GM12891 (cell line): ENCODE results near the gene RTBDN.

Experiments used
- DNase-seq: peaks from one replicate; pipeline ENCODE4 v3.0.0; 2011; ENCODE audit warnings: low spot score; ENCODE audit not compliant: insufficient read length
- FAIRE-seq: peaks from 2 replicates; lab custom pipeline; 2011; peaks lifted over from hg19 to GRCh38; lab: Jason Lieb, UNC
- PAX5 ChIP-seq: IDR thresholded peaks from 2 replicates; pipeline ENCODE4 v1.6.1; 2011; ENCODE audit warnings: low read length, moderate library complexity, mild to moderate bottlenecking; ENCODE audit not compliant: insufficient read depth, severe bottlenecking
- POLR2A ChIP-seq: IDR thresholded peaks from 2 replicates; pipeline ENCODE4 v1.6.1; 2011; ENCODE audit warnings: low read depth, low read length, control low read depth
- POLR2AphosphoS5 ChIP-seq: IDR thresholded peaks from 2 replicates; pipeline ENCODE4 v1.6.1; 2011; ENCODE audit warnings: low read depth, low read length, control low read depth
- POU2F2 ChIP-seq: IDR thresholded peaks from 2 replicates; pipeline ENCODE4 v1.6.1; 2011; ENCODE audit warnings: low read depth, mild to moderate bottlenecking, control low read depth, low read length, moderate library complexity
- SPI1 ChIP-seq: IDR thresholded peaks from 2 replicates; pipeline ENCODE4 v1.6.1; 2011; ENCODE audit warnings: low read depth, low read length, control low read depth
- TAF1 ChIP-seq: IDR thresholded peaks from 2 replicates; pipeline ENCODE4 v1.6.1; 2011; ENCODE audit warnings: low read depth, low read length, control low read depth

Gene RTBDN

DNA sequence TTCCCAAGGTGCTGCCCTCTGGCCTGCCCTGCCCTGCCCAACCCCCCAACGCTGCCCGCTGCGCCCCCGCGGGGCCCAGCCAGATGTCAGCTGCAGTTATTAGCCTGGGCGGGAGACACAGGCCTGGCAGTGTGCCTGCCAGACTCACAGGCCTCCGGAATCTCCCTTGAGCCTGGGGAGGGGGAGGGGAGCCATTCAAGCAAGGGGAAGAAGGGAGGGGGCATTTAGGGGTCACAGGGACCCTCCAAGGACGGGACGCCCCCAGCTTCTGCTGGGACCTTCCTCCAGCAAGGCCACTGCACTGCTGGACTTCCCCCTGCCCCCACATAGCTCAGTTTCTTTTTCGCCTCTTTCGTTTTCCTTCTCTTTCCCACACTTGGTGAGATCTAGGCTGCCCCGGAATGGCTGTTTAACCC, 45.7 kb downstream of the RTBDN start:
- peak; percentile 58 for FAIRE-seq
- no peak for DNase-seq
- peak; percentile 36; the same call in 1 of the 2 replicates for TF ChIP-seq TAF1
- TF ChIP-seq PAX5 = peak; percentile 6
- peak; percentile 9; the same call in 1 of the 2 replicates for TF ChIP-seq POLR2A
- peak; percentile 65; the same call in 1 of the 2 replicates for TF ChIP-seq POLR2AphosphoS5
- TF ChIP-seq SPI1 = peak; percentile 42; the same call in 1 of the 2 replicates
- peak; percentile 78 for TF ChIP-seq POU2F2

DNA sequence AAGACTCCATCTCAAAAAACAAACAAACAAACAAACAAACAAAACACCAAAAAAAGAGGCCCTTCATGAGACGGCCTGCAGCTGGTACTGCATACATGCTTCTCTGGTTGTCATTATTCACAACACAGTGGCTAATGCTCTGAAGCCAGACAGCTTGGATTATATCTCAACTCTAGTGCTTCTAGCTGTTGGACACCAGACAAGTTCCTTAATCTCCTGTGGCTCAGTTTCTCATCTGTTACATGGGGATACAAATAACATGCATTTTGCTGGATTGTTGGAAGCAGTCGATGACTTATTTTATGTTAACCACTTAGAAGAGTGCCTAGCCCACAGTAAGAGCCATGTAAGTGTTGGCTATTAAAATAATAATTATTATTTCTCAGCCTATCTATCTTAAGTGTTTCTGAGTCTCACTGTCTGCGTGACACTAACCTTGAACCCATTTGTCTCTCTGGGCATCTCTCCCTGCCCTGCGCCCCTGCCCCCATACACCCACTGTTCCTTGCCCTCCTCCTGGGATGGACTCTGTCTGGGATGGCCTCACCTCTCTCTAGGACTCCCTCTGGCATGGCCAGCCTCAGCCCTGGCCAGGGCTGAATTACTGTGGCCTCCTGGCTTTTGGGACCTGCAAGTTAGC, 46.2 kb downstream of the RTBDN start:
- FAIRE-seq (no peak), DNase-seq (no peak)
- TF ChIP-seq POLR2A = peak; percentile 7; the same call in 1 of the 2 replicates
- no peak for TF ChIP-seq PAX5
- no peak for TF ChIP-seq POU2F2

DNA sequence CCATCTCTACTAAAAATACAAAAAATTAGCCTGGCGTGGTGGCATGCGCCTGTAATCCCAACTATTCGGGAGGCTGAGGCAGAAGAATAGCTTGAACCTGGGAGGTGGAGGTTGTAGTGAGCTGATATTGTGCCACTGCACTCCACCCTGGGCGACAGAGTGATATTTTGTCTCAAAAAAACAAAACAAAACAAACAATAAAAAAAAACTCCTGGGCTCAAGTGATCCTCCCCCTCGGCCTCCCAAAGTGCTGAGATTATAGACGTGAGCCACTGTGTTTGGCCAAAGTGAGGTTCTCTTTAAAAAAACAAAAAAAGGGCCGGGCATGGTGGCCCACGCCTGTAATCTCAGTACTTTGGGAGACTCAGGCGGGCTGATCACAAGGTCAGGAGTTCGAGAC, 46.9 kb downstream of the RTBDN start:
- FAIRE-seq (no peak), DNase-seq (no peak)
- no peak for TF ChIP-seq POLR2AphosphoS5
- no peak for TF ChIP-seq POLR2A
- TF ChIP-seq POU2F2 = no peak
- no peak for TF ChIP-seq TAF1
- TF ChIP-seq SPI1 = no peak
- TF ChIP-seq PAX5 = no peak

DNA sequence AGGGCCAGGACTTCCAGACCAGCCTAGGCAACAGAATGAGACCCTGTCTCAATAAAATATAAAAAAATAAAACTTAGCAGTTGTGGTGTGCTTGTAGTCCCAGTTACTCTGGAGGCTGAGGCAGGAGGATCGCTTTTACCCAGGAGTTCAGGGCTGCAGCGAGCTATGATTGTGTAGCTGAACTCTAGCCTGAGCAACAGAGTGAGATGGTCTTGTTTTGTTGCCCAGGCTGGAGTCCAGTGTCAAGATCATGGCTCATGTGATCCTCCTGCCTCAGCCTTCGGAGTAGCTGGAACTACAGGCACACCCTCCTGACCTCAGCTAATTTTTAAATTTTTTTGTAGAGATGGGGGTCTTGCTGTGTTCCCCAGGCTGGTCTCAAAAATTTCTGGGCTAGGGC, 47.4 kb downstream of the RTBDN start:
- FAIRE-seq (no peak), DNase-seq (no peak)
- TF ChIP-seq POU2F2 (no peak), TAF1 (no peak), POLR2A (no peak), POLR2AphosphoS5 (no peak), PAX5 (no peak), SPI1 (no peak)

DNA sequence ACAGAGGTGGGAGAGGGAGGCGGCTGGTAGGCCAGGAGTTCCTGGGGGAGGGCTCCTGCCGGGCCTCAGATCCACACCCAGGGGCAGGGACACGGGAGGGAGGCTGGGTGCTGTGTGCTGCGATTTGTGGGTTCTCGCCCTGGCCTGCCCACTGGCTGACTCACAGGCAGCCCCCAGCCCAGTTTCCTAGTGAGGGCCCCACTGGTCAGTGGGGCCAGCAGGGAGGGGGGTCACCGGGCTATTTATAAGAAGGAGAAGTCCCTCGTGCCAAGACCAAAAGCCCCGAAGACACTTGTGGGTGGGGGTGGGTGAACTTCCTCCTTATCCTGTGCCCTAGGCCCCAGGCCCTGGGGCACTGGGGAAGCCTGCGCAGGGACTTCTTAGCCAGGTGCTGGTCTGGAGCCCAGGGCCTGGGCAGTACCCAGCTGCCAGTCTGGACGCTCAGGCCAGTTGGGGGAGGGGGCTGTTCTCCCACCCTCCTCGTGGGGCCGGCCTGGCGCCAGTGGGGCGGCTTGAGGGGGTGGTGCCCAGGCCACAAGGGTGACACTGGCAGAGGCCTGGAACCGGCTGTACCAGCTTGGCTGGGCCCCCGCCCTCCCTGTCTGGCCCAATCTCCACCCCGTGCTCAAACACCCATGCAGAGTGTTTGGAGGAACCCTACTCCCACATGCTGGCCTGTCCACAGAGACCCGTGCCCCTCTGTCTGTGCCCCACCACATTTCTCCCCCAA, 48.1 kb downstream of the RTBDN start:
- 0 out of 2 replicates have a peak, but pooled peaks have one; percentile 2 for TF ChIP-seq SPI1
- no peak for TF ChIP-seq POLR2A
- TF ChIP-seq POU2F2 = no peak
- TF ChIP-seq TAF1 = no peak
- TF ChIP-seq POLR2AphosphoS5 = no peak
- no peak for TF ChIP-seq PAX5
- FAIRE-seq (no peak), DNase-seq (no peak)

DNA sequence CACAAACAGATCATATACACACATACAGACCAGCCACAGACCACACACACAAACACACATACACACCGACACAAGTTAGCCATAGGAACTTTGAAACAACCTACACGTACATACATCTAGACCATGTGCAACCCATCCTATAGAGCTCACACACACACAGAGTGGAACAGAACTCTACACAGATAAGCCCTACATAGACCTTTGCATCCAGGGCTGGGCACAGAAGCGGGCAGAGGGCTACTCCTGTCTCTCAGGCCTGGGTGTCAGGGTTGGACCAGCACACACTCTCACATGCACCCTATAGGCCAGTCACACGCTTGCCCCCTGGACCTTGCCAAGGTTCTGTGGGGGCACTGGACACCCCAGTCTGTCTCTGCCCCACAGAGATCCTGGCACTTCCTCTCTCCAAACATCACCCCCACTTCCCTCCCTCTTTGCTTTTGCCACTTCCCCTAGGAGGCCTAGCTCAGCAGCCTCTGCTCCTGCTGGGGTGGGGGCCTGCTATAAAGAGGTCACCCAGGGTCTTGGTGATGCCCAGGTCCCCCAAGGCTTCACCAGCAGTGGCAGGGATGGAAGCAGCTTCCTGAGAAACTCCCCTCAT, 48.8 kb downstream of the RTBDN start:
- DNase-seq (no peak), FAIRE-seq (no peak)
- TF ChIP-seq POU2F2 = no peak
- peak; percentile 79 for TF ChIP-seq SPI1

DNA sequence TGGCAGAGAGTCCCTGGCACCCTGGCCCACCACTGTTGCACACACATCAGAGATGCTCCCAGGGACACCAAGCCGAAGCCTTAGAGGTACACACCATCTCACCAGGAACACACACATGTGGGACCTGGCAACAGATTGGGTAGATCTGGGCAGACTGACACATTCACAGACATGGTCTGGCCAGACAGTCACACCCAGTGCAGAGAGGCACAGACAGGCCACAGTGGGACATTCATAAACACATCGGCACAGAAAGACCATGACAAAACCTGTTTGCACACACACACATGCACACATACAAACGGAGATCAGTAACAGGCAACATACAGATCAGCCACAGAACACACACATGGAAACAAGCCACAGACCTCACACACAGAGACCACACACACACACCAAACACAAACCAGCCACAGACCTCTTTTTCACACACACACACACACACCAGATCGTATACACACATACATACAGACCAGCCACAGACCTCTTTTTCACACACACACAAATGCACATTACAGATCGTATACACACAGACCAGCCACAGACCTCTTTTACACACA, 49.4 kb downstream of the RTBDN start:
- no peak for DNase-seq
- TF ChIP-seq TAF1 (no peak), POLR2A (0 out of 2 replicates have a peak, but pooled peaks have one; percentile 24)
- peak; percentile 81 for FAIRE-seq

DNA sequence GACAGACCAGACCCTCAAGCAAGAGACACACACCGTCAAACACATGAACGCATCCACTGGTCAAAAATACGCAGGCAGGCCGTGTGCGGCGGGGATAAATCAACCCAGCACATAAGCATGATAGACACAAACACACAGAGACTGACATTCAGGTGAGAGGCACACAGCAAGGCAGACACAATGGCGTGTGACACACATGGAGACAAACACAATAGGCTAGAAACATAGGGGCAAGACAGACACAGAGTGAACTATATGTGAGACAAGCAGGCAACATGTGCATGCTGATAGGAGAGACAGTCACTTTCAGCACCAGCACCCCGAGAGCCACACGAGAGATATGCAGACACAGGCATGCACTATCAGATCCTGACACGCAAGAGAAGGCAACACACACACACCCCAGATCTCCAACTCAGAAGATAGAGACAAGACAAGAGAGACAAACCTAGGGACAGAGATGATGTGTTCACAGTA, 49.9 kb downstream of the RTBDN start:
- FAIRE-seq = no peak
- no peak for TF ChIP-seq PAX5
- no peak for TF ChIP-seq TAF1
- TF ChIP-seq POU2F2 = no peak
- no peak for DNase-seq

DNA sequence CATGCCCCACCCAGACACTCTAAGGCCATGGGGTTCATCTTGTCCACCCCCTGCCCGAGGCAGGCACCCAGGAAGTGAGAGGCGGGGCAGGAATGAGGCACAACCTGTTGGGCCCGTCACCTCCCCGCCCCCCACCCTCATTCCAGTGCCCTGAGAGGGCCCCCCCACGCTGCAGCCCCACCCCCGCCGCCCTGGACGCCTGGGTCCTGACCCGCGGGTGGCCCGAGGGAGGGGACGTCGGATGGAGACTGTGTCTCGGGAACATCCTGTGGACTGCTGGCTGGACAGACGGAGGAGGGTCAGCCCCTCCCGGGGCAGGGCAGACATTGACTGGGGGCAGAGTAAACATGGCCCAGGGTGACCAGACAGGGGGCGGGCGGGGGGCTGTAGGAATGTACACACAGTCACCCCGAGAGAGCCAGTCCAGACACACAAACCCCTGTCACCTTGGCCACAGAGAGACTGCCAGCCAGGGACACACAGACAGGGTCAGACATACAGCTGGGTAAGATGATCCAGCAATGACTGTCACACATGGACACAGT, 50.5 kb downstream of the RTBDN start:
- no peak for DNase-seq
- FAIRE-seq = no peak
- TF ChIP-seq POLR2A (no peak), SPI1 (no peak), POLR2AphosphoS5 (no peak), PAX5 (no peak), TAF1 (no peak), POU2F2 (no peak)
